Adrenal gland (tissue), 5 donors: ENCODE data around the gene TCTN3.

Experiments used
- CTCF ChIP-seq, 6 experiments: fragments of 450-650 bp in 4 of 6; fragments of 200-600 bp in 2 of 6; sonication (generic) in 1 of 6; IDR thresholded peaks; 1 replicate in 5 of 6; 2 replicates in 1 of 6; pipeline versions ENCODE4 v1.5.1 to v1.8.0; 2016 to 2021; ENCODE audit warnings: antibody characterized with exemption in 6 of 6, mild to moderate bottlenecking in 2 of 6, moderate library complexity in 1 of 6
- POLR2A ChIP-seq, 2 donors: fragments of 450-650 bp; IDR thresholded peaks; one replicate each; pipeline ENCODE4 v1.6.1; 2017; ENCODE audit warnings: antibody characterized with exemption in 2 of 2, mild to moderate bottlenecking in 2 of 2, moderate library complexity in 1 of 2
- donor health status: DM: no; HTN: no; CAD: no.

DNA sequence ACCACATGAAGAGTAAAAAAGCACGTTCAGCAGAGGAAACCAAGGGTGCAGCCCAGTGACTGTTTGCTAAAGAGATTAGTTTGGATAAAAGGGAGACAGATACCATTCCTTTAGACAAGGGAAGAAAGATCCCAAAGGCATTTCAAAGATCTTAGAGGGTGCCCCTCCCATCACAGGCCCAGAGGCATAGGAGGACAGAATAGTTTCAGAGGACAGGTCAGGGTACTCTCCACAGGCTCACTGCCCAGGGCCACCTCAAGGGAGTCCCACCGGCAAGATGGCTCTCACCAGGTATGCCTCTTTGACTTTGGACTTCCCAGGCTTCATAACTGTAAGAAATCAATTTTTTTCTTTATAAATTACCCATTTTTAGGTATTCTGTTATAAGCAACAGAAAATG lies 4.7 kb upstream of the TCTN3 start:
- TF ChIP-seq CTCF (IDR thresholded peaks at IDR 0.05) (no peak), POLR2A (IDR thresholded peaks at IDR 0.05) (no peak)
